T-helper 9 cell (primary cell): ENCODE data around the gene CEP112.

Source experiments
- DNase-seq: peaks from one replicate; pipeline ENCODE4 v3.0.0-alpha.2; 2020
- total RNA-seq, 2 donors: gene quantifications; one replicate each; lab custom pipeline; 2026; lab: John Stamatoyannopoulos, UW

Gene CEP112
- 5.3 to 14.1 reads per million in 2 donors for total RNA-seq

- DNase-seq = peak; percentile 94
Observed at GRCh38 chr17:66191593-66192377, at the start of gene CEP112. CEP112 (minus strand) TSS chr17:66192133.

- no peak for DNase-seq
Observed at GRCh38 chr17:66240630-66241029, 48.7 kb upstream of the CEP112 start.

GRCh38 chr17:66240013-66240412 is 48.1 kb upstream of the CEP112 start:
- DNase-seq = no peak

GRCh38 chr17:66235377-66235994 is 43.6 kb upstream of the CEP112 start:
- DNase-seq = no peak

- DNase-seq = no peak
Observed at GRCh38 chr17:66234611-66235010, 42.7 kb upstream of the CEP112 start.

GRCh38 chr17:66233023-66233753 is 41.3 kb upstream of the CEP112 start:
- DNase-seq = no peak

- DNase-seq = no peak
Observed at GRCh38 chr17:66230922-66231591, 39.1 kb upstream of the CEP112 start.

GRCh38 chr17:66229783-66230538 is 38.0 kb upstream of the CEP112 start:
- no peak for DNase-seq

- DNase-seq = no peak
Observed at GRCh38 chr17:66228887-66229782, 37.2 kb upstream of the CEP112 start, which contains the start of gene APOH. APOH (minus strand) TSS chr17:66229415; CDS start chr17:66229379, 36 bp downstream.

- no peak for DNase-seq
Observed at GRCh38 chr17:66227212-66228045, 35.5 kb upstream of the CEP112 start.

- no peak for DNase-seq
Observed at GRCh38 chr17:66222798-66223350, 30.9 kb upstream of the CEP112 start.

- no peak for DNase-seq
Observed at GRCh38 chr17:66221755-66222530, 30.0 kb upstream of the CEP112 start.

GRCh38 chr17:66221343-66221742 is 29.4 kb upstream of the CEP112 start:
- no peak for DNase-seq

- no peak for DNase-seq
Observed at GRCh38 chr17:66220079-66220835, 28.3 kb upstream of the CEP112 start.

GRCh38 chr17:66215529-66215911 is 23.6 kb upstream of the CEP112 start:
- DNase-seq = no peak

GRCh38 chr17:66214884-66215528 is 23.1 kb upstream of the CEP112 start:
- DNase-seq = no peak

- no peak for DNase-seq
Observed at GRCh38 chr17:66211047-66211810, 19.3 kb upstream of the CEP112 start.
